COLO668 (cell line): ENCODE results near the gene PLAAT2.
"Not testable (repeated sequence)": the region's sequence is repeated elsewhere in the genome, so short reads cannot be mapped to it uniquely, and the experiment has no call there.

Experiments used
- DNase-seq: peaks from one replicate; lab custom pipeline; 2025; ENCODE audit not compliant: unreplicated experiment; lab: John Stamatoyannopoulos, UW

Gene PLAAT2

GRCh38 chr11:63581224-63581623 lies 18.0 kb upstream of the PLAAT2 start:
- not testable (repeated sequence) for DNase-seq

GRCh38 chr11:63578882-63579281 lies 15.7 kb upstream of the PLAAT2 start:
- DNase-seq, result not testable (repeated sequence)

GRCh38 chr11:63574856-63575602 lies 11.8 kb upstream of the PLAAT2 start:
- DNase-seq, result no peak

GRCh38 chr11:63573881-63574855 lies 11.0 kb upstream of the PLAAT2 start:
- DNase-seq, result no peak

- no peak for DNase-seq
Observed at GRCh38 chr11:63572026-63572688, 9.0 kb upstream of the PLAAT2 start.

GRCh38 chr11:63569570-63569969 lies 6.4 kb upstream of the PLAAT2 start:
- DNase-seq, result no peak

GRCh38 chr11:63567044-63567840 lies 4.1 kb upstream of the PLAAT2 start:
- peak; percentile 79 for DNase-seq

- DNase-seq, result no peak
Observed at GRCh38 chr11:63564784-63565350, 1.7 kb upstream of the PLAAT2 start.

GRCh38 chr11:63564056-63564774 lies 1.0 kb upstream of the PLAAT2 start:
- peak; percentile 45 for DNase-seq

GRCh38 chr11:63560506-63561180 lies 2.5 kb downstream of the PLAAT2 start:
- DNase-seq, result no peak

GRCh38 chr11:63558459-63559157 lies 4.6 kb downstream of the PLAAT2 start:
- DNase-seq, result no peak

GRCh38 chr11:63557570-63557969 lies 5.6 kb downstream of the PLAAT2 start:
- no peak for DNase-seq

GRCh38 chr11:63556404-63557013 lies 6.7 kb downstream of the PLAAT2 start:
- DNase-seq, result no peak

- no peak for DNase-seq
Observed at GRCh38 chr11:63554877-63555223, 8.3 kb downstream of the PLAAT2 start.

- no peak for DNase-seq
Observed at GRCh38 chr11:63553759-63554158, 9.4 kb downstream of the PLAAT2 start.

GRCh38 chr11:63552921-63553320 lies 10.3 kb downstream of the PLAAT2 start:
- DNase-seq, result no peak

GRCh38 chr11:63551889-63552266 lies 11.3 kb downstream of the PLAAT2 start:
- DNase-seq, result no peak
